ENCODE data around the gene SLC6A11. TPM values are rescaled to one million over a fixed set of nuclear protein-coding genes. Genes with fewer than 3 reads are reported as not detected.

Gene SLC6A11
- total and polyA plus RNA-seq, 2 donors (not counting 3 experiments of a cell fraction or from before 2014, with no cell fraction given), result not detected

GRCh38 chr3:10777627-10778026 lies 38.4 kb upstream of the SLC6A11 start:
- intact Hi-C loops (cut with micrococcal nuclease), result no loop called here
- Histone ChIP-seq H3K4me2 (ENCODE audit: insufficient read depth, low read length) (no peak overlapping the region), H4K20me1 (replicated peaks; ENCODE audit: control insufficient read depth, extremely low read depth, insufficient read depth, low read length) (no peaks in the 10 kb centered on the region), H3K4me3 (replicated peaks in 1 of 3; ENCODE audit: insufficient read depth in 1 of 3, low read depth in 1 of 3, low read length in 3 of 3) (no peak overlapping the region), H3K9ac (replicated peaks; ENCODE audit: extremely low read depth, insufficient read depth, low read length) (no peak overlapping the region), H3K9me3 (replicated peaks; ENCODE audit: control insufficient read depth, insufficient read depth, low read length) (no peaks in the 10 kb centered on the region), H3K36me3 (ENCODE audit: control insufficient read depth in 2 of 2, extremely low read depth in 1 of 2, insufficient read depth in 2 of 2, low read length in 2 of 2) (no peaks in the 10 kb centered on the region), H2AFZ (ENCODE audit: low read depth, low read length) (no peak overlapping the region), H3K27me3 (ENCODE audit: control insufficient read depth in 2 of 2, insufficient read depth in 2 of 2, low read length in 2 of 2) (no peaks in the 10 kb centered on the region), H3K79me2 (ENCODE audit: control insufficient read depth, insufficient read depth, low read length) (no peaks in the 10 kb centered on the region), H3K27ac (ENCODE audit: insufficient read depth, low read depth, low read length) (no peak overlapping the region), H3K4me1 (ENCODE audit: control insufficient read depth, extremely low read depth, insufficient read depth, low read length) (no peaks in the 10 kb centered on the region), H3K9me1 (replicated peaks; ENCODE audit: control insufficient read depth, extremely low read depth, insufficient read depth, low read length) (no peaks in the 10 kb centered on the region)
- CTCF ChIA-PET, result no interaction called here
- no TSS peak for BruUV-seq (replicated peaks)
- TF ChIP-seq MAX (IDR thresholded peaks at IDR 0.05; ENCODE audit: insufficient read depth, insufficient read length), result no peak
- no peak for TF ChIP-seq JUN (IDR thresholded peaks at IDR 0.05; ENCODE audit: borderline replicate concordance, insufficient read depth, insufficient read length, low read depth)
- TF ChIP-seq POLR2A (IDR thresholded peaks at IDR 0.05; ENCODE audit: low read depth, low read length), result no peak
- TF ChIP-seq CTCF (IDR thresholded peaks at IDR 0.05; ENCODE audit: extremely low read depth in 1 of 2, insufficient read depth in 1 of 2, low read depth in 1 of 2, low read length in 2 of 2), result no peak
- TF ChIP-seq POLR2AphosphoS5 (IDR thresholded peaks at IDR 0.05; ENCODE audit: insufficient read depth, low read depth, low read length), result no peak
- no peak for TF ChIP-seq FOS (IDR thresholded peaks at IDR 0.05; ENCODE audit: borderline replicate concordance, insufficient read depth, low read length)
- TF ChIP-seq MYC (IDR thresholded peaks at IDR 0.05; ENCODE audit: low read depth, low read length), result no peak
- TF ChIP-seq EZH2 (IDR thresholded peaks at IDR 0.05; ENCODE audit: borderline replicate concordance, low read depth, low read length, severe bottlenecking), result no peak
- dilution Hi-C loops (cut with MboI; ENCODE audit: extremely low pct_ligation_motif_present, low sequenced_read_pairs), result no loop called here
- DNase-seq (ENCODE audit: low read depth, low spot score), result no peak
- no peak for FAIRE-seq
- POLR2A ChIA-PET, result no interaction called here
